ENCODE data around the gene ARL14. TPM values are rescaled to one million over a fixed set of nuclear protein-coding genes. Genes with fewer than 3 reads are reported as not detected.
"Not testable (repeated sequence)": the region's sequence is repeated elsewhere in the genome, so short reads cannot be mapped to it uniquely, and the experiment has no call there.

ARL14 gene
- total RNA-seq, 1 donor from 2014 or later = not detected

DNA sequence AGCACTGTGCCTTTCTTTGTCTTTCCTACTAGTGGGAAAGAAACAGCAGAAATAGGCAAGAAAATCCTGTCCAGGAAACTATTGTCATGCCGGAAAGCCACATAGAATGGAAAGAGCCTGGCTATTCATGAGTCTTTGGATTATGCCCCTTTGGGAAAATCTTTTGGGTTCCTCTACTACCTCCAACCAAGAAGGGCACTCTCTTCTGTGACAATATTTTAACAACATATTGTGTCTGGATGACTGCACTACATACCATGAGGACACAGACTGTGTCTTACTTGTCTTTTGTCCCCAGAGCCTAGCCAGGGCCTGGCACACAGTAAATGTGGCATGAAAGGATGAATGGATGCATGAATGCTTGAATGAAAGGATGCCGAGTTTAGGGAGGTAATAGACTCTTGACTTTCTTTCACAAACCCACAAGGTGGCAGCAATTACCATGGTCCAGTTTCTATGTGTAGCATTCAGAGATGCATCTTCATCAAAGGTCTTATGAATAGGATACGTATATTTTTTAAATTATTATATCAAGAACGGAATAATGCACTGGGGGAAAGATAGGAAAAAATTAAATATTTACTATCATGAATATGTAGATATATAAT lies 30.3 kb downstream of the ARL14 start:
- DNase-seq (ENCODE audit: missing footprints) (no peak), ATAC-seq (peak; percentile 71)
- intact Hi-C loops (cut with DNase I) = loop anchor here (1.0 to 10.0 kb wide), 4 partner anchors 48 to 718 kb away; partner anchors contain the start of gene PPM1L

DNA sequence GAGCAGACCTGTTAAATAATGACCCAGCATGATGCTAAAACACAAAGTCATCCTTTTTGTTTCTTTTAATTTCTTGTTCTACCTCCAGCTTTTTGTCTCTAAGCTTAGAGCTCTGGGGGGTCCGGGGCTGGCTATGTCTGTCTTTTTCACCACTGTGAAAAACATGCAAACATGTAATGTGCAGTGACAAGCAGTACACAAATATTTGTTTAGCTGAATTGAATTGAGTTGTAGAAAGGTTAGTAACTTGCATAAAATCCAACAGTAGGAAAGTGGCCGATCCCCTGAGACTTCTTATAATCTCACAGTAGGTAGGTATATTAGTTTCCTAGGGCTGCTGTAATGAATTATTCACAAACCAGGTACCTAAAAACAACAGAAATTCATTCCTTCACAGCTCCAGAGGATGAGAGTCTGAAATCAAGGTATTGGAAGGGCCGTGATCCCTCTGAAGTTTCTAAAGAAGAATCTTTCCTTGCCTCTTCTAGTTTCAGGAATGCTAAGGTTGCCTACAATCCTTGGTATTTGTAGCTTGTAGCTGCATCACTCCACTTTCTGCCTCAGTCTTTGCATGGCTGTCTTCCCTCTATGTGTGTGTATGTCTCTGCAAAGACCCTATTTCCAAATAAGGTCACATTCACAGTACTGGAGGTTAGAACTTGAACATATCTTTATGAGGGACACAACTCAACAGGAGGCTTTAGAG lies 32.7 kb downstream of the ARL14 start:
- intact Hi-C loops (cut with DNase I) = loop anchor here (10.0 kb wide), 3 partner anchors 45 to 715 kb away; partner anchors contain the start of gene PPM1L
- DNase-seq (ENCODE audit: missing footprints) (no peak), ATAC-seq (no peak)

GRCh38 chr3:160713144-160713543 lies 36.2 kb downstream of the ARL14 start:
- intact Hi-C loops (cut with DNase I); DNase-seq (ENCODE audit: missing footprints); ATAC-seq: not testable (repeated sequence)

DNA sequence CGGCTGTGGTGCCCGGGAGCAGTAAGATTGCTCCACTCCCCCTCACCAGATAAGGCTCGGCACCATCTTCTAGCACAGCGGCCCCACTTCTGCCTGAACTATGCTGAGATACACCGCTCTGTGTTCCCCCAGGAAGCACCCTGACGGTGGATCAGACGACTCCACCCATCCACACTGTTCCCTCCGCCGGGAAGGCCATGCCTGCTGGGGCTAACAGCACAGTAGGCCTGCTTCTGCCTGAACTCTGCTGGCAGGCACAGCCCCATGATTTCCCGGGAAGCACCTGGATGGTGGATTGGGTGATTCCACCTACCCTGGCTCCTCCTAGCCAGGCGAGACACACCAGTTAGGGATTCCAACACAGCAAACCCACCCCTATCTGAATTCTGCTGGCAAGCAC lies 42.8 kb downstream of the ARL14 start:
- ATAC-seq = no peak
- intact Hi-C loops (cut with DNase I) = no loop called here
- no peak for DNase-seq (ENCODE audit: missing footprints)

- ATAC-seq = peak; percentile 26
- intact Hi-C loops (cut with DNase I) = no loop called here
Measured at GRCh38 chr3:160720123-160720746, 43.3 kb downstream of the ARL14 start.

GRCh38 chr3:160722331-160722730 lies 45.4 kb downstream of the ARL14 start:
- no peak for ATAC-seq
- intact Hi-C loops (cut with DNase I) = no loop called here
- no peak for DNase-seq (ENCODE audit: missing footprints)

More at GRCh38 chr3:160720123-160720746, 43.3 kb downstream of the ARL14 start:
- no peak for DNase-seq (ENCODE audit: missing footprints)

- no peak for DNase-seq (ENCODE audit: missing footprints)
- intact Hi-C loops (cut with DNase I) = no loop called here
- no peak for ATAC-seq
Measured at GRCh38 chr3:160725338-160725737, 48.4 kb downstream of the ARL14 start.

Other genes starting within 250 kb of the ARL14 start
- 0.73 TPM for gene TRIM59, start 227.4 kb upstream of the ARL14 start, total RNA-seq
- gene KPNA4, start 111.6 kb upstream of the ARL14 start, total RNA-seq = 120 TPM
- gene PPM1L, start 79.1 kb downstream of the ARL14 start, total RNA-seq = 63.9 TPM